Hematopoietic multipotent progenitor cell treated with erythropoietin and hydrocortisone succinate and interleukin-3 and kit ligand, for 6 days (in vitro differentiated cells): ENCODE measurements around the gene ALG1L2.
"Not testable (repeated sequence)": the region's sequence is repeated elsewhere in the genome, so short reads cannot be mapped to it uniquely, and the experiment has no call there.

Experiments used
- DNase-seq: peaks from one replicate; pipeline ENCODE4 v3.0.0-alpha.2; 2015

ALG1L2 gene

DNA sequence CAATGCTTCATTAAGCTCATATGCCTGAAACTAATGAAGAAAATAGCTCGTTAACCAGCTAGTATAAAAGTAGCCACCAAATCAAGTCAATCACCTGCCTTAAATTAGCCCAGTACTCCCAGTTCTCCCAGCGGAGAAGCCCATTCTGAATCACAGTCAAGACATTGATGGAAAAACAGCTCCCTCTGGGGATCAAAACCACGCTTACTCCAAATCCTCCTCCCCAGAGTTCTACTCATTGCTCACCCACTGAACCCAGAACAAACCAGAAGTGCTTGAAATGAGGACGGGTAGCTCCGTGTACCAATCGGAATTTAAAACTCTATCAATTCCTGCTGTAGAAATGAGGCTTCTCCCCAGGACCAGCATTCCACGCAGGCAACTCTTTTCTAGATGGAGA, 54.7 kb downstream of the ALG1L2 start:
- DNase-seq, result not testable (repeated sequence)

DNA sequence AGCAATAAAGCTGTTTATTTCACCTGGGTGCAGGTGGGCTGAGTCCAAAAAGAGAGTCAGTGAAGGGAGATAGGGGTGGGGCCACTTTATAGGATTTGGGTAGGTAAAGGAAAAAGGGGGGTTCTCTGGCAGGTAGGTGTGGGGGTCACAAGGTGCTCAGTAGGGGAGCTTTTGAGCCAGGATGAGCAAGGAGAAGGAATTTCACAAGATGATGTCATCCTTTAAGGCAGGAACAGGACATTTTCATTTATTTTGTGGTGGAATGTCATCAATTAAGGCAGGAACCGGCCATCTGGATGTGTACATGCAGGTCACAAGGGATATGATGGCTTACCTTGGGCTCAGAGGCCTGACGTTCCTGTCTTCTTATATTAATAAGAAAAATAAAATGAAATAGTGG, 56.1 kb downstream of the ALG1L2 start:
- not testable (repeated sequence) for DNase-seq

DNA sequence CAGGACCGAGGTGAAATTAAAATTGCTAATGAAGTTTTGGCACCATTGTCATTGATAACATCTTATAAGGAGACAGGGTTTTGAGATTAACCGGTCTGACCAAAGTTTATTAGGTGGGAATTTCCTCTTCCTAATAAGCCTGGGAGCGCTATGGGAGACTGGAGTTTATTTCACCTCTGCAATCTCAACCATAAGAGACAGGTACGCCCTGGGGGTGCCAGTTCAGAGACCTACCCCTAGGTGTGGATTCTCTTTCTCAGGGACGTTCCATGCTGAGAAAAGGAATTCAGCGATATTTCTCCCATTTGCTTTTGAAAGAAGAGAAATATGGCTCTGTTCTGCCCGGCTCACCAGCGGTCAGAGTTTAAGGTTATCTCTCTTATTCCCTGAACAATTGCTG, 57.4 kb downstream of the ALG1L2 start:
- DNase-seq, result not testable (repeated sequence)

- DNase-seq, result not testable (repeated sequence)
These were observed 59.1 kb downstream of the ALG1L2 start for GRCh38 chr3:130140756-130141155.

DNA sequence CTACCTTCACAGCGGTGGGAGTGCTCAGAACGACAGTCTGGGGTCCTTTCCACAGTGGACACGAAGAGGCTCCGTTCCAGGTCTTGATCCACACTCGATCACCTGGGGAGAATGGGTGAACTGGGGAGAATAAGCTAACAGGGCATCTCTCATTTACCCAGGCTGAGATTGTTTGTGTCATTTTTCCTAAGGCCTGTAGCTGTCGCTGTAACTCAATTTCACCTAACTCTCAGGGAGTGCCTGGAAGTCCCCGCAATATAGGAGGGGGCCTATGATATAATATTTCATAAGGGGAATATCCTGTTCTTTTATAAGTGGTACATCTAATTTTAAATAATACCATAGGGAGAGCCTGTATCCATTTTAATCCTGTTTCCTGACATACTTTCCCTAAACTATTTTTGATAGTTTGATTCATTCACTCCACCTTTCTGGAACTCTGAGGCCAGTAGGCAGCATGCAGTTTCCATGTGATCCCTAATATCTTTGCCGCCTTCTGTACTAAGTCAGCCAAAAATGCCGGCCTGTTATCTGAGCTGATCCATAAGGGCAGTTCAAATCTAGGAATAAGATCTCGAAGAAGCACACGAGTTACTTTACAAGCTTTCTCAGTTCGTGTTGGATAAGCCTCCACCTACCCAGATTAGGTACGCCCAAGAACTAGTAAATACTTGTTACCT, 62.2 kb downstream of the ALG1L2 start:
- not testable (repeated sequence) for DNase-seq

GRCh38 chr3:130144328-130144650, 62.7 kb downstream of the ALG1L2 start:
- not testable (repeated sequence) for DNase-seq

GRCh38 chr3:130145456-130145855, 63.8 kb downstream of the ALG1L2 start:
- not testable (repeated sequence) for DNase-seq

DNA sequence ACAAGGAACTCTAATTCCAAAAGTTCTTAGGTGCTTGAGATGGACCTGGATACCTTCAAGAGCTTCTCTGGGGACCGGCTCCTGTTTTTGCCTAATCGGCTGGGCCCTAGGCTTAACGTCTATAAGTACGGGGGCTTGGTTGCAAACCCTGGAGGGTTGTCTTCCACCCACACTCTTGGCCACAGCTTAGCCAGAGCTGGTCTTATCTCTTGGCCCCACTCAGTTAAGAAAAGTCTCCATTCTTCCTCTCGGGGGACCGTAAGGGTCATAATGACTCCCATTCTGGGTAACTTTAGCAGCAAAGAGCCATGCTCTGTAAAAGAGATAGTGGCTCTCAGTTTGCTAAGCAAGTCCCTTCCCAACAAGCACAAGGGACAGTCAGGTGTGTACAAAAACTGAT, 64.8 kb downstream of the ALG1L2 start:
- peak; percentile 76 for DNase-seq
